Keratinocyte (primary cell): Measurements from ENCODE around the gene MAML1. TPM values are rescaled to one million over a fixed set of nuclear protein-coding genes. Genes with fewer than 3 reads are reported as not detected.

Experiments
- DNase-seq: peaks from one replicate; pipeline ENCODE4 v3.0.0-alpha.2; 2011; ENCODE audit warnings: low read depth, missing footprints, low spot score
- FAIRE-seq: peaks from 2 replicates; lab custom pipeline; 2011; peaks lifted over from hg19 to GRCh38; lab: Jason Lieb, UNC
- H2AFZ ChIP-seq: 2 replicates; pipeline ENCODE4 v1.6.0; 2012; ENCODE audit warnings: low read length, control low read depth, inconsistent platforms; ENCODE audit not compliant: control insufficient read depth
- H3K27ac ChIP-seq: 2 replicates; pipeline ENCODE4 v1.5.1; 2011; ENCODE audit warnings: low read length; ENCODE audit not compliant: control insufficient read depth, insufficient read depth
- H3K27me3 ChIP-seq: 3 replicates; pipeline ENCODE4 v1.6.0; 2011; ENCODE audit warnings: low read length; ENCODE audit not compliant: control insufficient read depth, insufficient read depth; ENCODE audit errors: extremely low read depth
- H3K36me3 ChIP-seq, 2 experiments: 2 replicates in 1 of 2; 3 replicates in 1 of 2; pipeline ENCODE4 v1.5.1; 2011; ENCODE audit warnings: low read length in 2 of 2, mild to moderate bottlenecking in 1 of 2; ENCODE audit not compliant: control insufficient read depth in 2 of 2, insufficient read depth in 2 of 2; ENCODE audit errors: extremely low read depth in 1 of 2
- H3K4me1 ChIP-seq: 3 replicates; pipeline ENCODE4 v1.5.1; 2011; ENCODE audit warnings: low read length; ENCODE audit not compliant: control insufficient read depth, insufficient read depth; ENCODE audit errors: extremely low read depth
- H3K4me2 ChIP-seq: 3 replicates; pipeline ENCODE4 v1.6.0; 2011; ENCODE audit warnings: low read depth, low read length; ENCODE audit not compliant: control insufficient read depth, insufficient read depth; ENCODE audit errors: extremely low read depth
- H3K4me3 ChIP-seq, 3 experiments: fragments of 200-600 bp in 1 of 3; sonication (generic) in 1 of 3; 2 replicates in 2 of 3; 3 replicates in 1 of 3; pipeline ENCODE4 v1.5.1; 2011 to 2016; ENCODE audit warnings: low read length in 3 of 3, mild to moderate bottlenecking in 3 of 3, control low read depth in 2 of 3, inconsistent platforms in 1 of 3, low read depth in 1 of 3, mixed read lengths in 1 of 3, mixed run types in 1 of 3, moderate library complexity in 1 of 3; ENCODE audit not compliant: control insufficient read depth in 2 of 3, insufficient read depth in 2 of 3; ENCODE audit errors: extremely low read depth in 1 of 3
- H3K79me2 ChIP-seq: 2 replicates; pipeline ENCODE4 v1.6.0; 2012; ENCODE audit warnings: low read length; ENCODE audit not compliant: control insufficient read depth, insufficient read depth
- H3K9ac ChIP-seq: 3 replicates; pipeline ENCODE4 v1.6.0; 2011; ENCODE audit warnings: low read length; ENCODE audit not compliant: control insufficient read depth, insufficient read depth; ENCODE audit errors: extremely low read depth
- H3K9me1 ChIP-seq: 3 replicates; pipeline ENCODE4 v1.6.0; 2011; ENCODE audit warnings: low read length; ENCODE audit not compliant: control insufficient read depth, insufficient read depth; ENCODE audit errors: extremely low read depth
- H3K9me3 ChIP-seq: 2 replicates; pipeline ENCODE4 v1.5.1; 2012; ENCODE audit warnings: low read depth, low read length; ENCODE audit not compliant: control insufficient read depth
- H4K20me1 ChIP-seq: 3 replicates; pipeline ENCODE4 v1.6.0; 2011; ENCODE audit warnings: low read length; ENCODE audit not compliant: control insufficient read depth, insufficient read depth; ENCODE audit errors: extremely low read depth
- CTCF ChIP-seq, 3 experiments: IDR thresholded peaks in 1 of 3; conservative IDR thresholded peaks in 1 of 3; optimal IDR thresholded peaks in 1 of 3; 2 replicates in 2 of 3; 3 replicates in 1 of 3; pipeline versions ENCODE3 to v1.5.1; 2011; ENCODE audit warnings: low read length in 3 of 3, mild to moderate bottlenecking in 3 of 3, moderate library complexity in 2 of 3, control low read depth in 1 of 3, inconsistent platforms in 1 of 3; ENCODE audit not compliant: insufficient read depth in 2 of 3; ENCODE audit errors: extremely low read depth in 1 of 3
- EZH2 ChIP-seq: IDR thresholded peaks from one replicate; pipeline ENCODE4 v1.6.1; 2012; ENCODE audit warnings: inconsistent platforms, mild to moderate bottlenecking, low read length, moderate library complexity
- dilution Hi-C: fragments of 300-500 bp; cut with MboI; formaldehyde crosslinking; loops from one replicate; pipeline ENCODE4 v1.7.0; 2020; ENCODE audit warnings: low sequenced_read_pairs; ENCODE audit not compliant: extremely low pct_ligation_motif_present
- polyA plus RNA-seq, 5 experiments: library from polyadenylated mRNA; depleted of rRNA in 3 of 5; stranded (reverse) in 3 of 5; stranded (forward) in 1 of 5; unstranded in 1 of 5; fragments of >200 nt; gene quantifications; 1 replicate in 1 of 5; 2 replicates in 3 of 5; 3 replicates in 1 of 5; pipeline versions ENCODE4 v1.2.1 to v1.2.3, GENCODE V29; 2011 to 2012; ENCODE audit warnings: missing spikeins in 2 of 5, low read depth in 1 of 5, low replicate concordance in 1 of 5

Gene MAML1
- polyA plus RNA-seq, 1 donor (not counting 4 experiments of a cell fraction or from before 2014, with no cell fraction given) = 4.9 TPM

DNA sequence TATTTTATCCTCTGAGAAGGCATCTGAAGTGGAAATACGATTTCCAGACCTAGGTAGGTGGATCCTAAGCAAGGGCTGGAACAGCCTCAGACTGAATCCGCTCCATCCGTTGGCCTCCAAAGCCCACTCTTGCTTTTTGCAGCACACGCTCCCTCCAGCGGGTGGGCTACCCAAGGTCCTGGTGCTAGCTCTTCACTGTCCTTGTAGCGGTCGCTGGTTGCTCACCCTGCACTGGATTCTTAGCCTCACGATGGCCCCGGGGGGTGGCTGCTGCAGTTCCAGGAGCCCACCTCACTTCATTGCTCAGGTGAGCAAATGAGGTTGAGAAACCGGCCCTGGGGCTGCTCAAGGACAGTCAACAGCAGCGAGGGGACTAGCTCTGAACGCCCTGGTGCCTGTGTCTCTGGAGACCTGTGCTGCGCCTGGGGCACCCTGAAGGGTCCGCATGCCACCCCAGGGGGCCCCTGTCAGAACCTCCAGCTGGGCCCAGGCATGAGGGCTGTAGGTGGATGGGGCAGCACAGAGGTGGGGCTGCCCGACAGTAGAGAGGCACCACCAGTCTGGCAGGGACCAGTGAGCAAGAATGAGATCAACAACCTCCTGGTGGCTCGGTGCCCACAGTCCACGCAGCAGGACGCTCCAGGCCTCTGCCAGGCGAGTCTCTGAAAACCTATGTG, 69.7 kb downstream of the MAML1 start:
- Histone ChIP-seq H2AFZ (no peak overlapping the region), H3K79me2 (peaks cover 33% of the 10 kb centered on the region), H3K4me2 (no peak overlapping the region), H3K36me3 (peaks cover 21 to 34% of the 10 kb centered on the region in 2 experiments), H3K4me1 (peaks cover 20% of the 10 kb centered on the region), H3K9ac (no peak overlapping the region), H3K9me1 (no peaks in the 10 kb centered on the region), H3K9me3 (no peaks in the 10 kb centered on the region), H4K20me1 (peaks cover 6% of the 10 kb centered on the region), H3K27ac (no peak overlapping the region), H3K27me3 (no peaks in the 10 kb centered on the region), H3K4me3 (no peak overlapping the region)
- TF ChIP-seq CTCF (optimal IDR thresholded peaks at IDR 0.05 in 1 of 3, IDR thresholded peaks at IDR 0.05 in 1 of 3, conservative IDR thresholded peaks at IDR 0.05 in 1 of 3; ENCODE audit: extremely low read depth in 1 of 3, insufficient read depth in 2 of 3, low read length in 3 of 3) (no peak), EZH2 (no peak)
- no peak for DNase-seq
- dilution Hi-C loops = no loop called here
- FAIRE-seq = no peak

GRCh38 chr5:179802950-179803562, 70.4 kb downstream of the MAML1 start:
- Histone ChIP-seq H4K20me1 (peaks cover 6% of the 10 kb centered on the region), H3K4me3 (no peak overlapping the region), H3K36me3 (peaks cover 17 to 32% of the 10 kb centered on the region in 2 experiments), H2AFZ (no peak overlapping the region), H3K4me1 (peaks cover 20% of the 10 kb centered on the region), H3K4me2 (no peak overlapping the region), H3K9me3 (no peaks in the 10 kb centered on the region), H3K27ac (no peak overlapping the region), H3K79me2 (peaks cover 33% of the 10 kb centered on the region), H3K9ac (no peak overlapping the region), H3K27me3 (no peaks in the 10 kb centered on the region), H3K9me1 (no peaks in the 10 kb centered on the region)
- TF ChIP-seq CTCF (optimal IDR thresholded peaks at IDR 0.05 in 1 of 3, IDR thresholded peaks at IDR 0.05 in 1 of 3, conservative IDR thresholded peaks at IDR 0.05 in 1 of 3; ENCODE audit: extremely low read depth in 1 of 3, insufficient read depth in 2 of 3, low read length in 3 of 3) (no peak), EZH2 (no peak)
- DNase-seq (no peak), FAIRE-seq (no peak)
- dilution Hi-C loops = no loop called here
